Activated CD4-positive, alpha-beta T cell treated with anti-CD3 and anti-CD28 coated beads, Interleukin-2, Interleukin-4, amounts not matched to agents 100 ng/mL and 50 ng/mL, durations not matched to agents 16 hours and 8 hours (primary cell): ENCODE measurements around the gene CYTH3.
"Not testable (repeated sequence)": the region's sequence is repeated elsewhere in the genome, so short reads cannot be mapped to it uniquely, and the experiment has no call there.

Experiments used
- DNase-seq: peaks from one replicate; pipeline ENCODE4 v3.0.0-alpha.2; 2020; ENCODE audit warnings: low spot score

CYTH3 gene

DNA sequence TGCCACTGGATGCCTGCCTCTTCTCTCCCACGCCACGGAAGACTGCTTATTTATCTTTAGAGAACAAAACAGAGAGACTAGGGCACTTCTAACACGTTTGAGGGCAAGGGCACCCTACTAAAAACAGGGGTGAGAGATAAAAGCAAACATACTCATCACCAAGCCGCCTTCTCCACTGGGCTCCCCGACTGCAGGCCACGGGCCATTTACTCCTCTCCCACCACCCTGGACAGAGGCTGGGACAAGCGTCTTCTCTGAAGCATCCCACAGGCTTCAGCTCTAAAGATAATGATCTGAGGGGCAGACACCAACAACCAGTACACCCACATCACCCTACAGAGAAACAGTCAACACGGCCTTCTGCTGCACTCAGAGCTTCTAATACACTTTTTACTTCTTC lies 78.7 kb downstream of the CYTH3 start:
- no peak for DNase-seq

DNA sequence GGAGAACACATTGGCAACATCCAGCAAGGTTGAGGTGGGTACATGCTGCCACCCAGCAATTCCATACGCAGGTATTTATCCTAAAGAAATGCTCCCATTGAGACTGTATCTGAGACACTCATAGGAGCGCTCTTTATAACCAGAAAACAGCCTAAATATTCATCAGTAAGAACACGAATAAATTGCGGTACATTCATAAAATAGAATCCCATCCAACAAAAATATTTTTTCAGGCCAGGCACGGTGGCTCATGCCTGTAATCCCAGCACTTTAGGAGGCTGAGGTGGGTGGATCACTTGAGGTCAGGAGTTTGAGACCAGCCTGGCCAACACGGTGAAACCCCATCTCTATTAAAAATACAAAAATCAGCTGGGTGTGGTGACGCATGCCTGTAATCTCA lies 81.9 kb downstream of the CYTH3 start:
- not testable (repeated sequence) for DNase-seq

- no peak for DNase-seq
These were observed 84.0 kb downstream of the CYTH3 start for GRCh38 chr7:6188389-6188788.

DNA sequence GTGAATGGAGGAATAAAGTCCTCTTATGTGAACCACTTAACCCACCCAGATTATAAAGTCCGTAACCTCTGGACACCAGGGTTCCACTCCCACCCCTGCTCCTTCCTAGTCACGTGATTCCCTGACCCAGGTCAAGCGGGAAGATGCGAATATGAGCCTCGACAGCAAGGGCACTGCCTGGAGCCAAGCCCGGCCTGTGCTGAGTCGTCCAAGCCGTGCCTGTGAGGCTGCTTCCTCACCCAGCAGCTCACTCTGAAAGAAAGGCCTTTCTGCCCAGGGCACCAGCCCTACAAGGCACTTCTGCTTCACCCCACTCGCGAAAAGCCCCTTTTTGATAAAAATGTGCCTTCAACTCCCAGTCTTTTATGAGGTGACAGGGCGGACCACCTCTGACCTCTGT lies 85.8 kb downstream of the CYTH3 start:
- no peak for DNase-seq

- DNase-seq, result no peak
These were observed 89.4 kb downstream of the CYTH3 start for GRCh38 chr7:6182993-6183392.

DNA sequence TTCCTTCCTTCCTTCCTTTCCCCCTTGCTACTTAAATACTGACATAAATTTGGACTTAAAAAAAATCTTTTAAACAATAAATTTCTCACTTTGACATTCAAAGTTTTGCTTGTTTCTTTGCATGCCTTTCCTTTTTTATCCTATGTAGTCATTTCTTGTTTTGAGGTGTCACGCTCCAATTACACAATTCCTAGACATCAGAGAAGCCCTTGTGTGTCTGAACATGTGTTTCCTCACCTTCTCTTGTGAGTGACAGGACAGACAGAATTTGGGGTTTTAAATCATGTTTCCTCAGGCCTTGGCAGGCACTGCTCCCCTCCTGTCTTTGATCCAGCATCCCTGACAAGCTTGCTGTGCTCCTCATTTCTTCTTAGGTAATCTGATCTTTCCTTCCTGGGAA lies 91.3 kb downstream of the CYTH3 start:
- no peak for DNase-seq

- no peak for DNase-seq
These were observed 92.1 kb downstream of the CYTH3 start for GRCh38 chr7:6180344-6180725.

DNA sequence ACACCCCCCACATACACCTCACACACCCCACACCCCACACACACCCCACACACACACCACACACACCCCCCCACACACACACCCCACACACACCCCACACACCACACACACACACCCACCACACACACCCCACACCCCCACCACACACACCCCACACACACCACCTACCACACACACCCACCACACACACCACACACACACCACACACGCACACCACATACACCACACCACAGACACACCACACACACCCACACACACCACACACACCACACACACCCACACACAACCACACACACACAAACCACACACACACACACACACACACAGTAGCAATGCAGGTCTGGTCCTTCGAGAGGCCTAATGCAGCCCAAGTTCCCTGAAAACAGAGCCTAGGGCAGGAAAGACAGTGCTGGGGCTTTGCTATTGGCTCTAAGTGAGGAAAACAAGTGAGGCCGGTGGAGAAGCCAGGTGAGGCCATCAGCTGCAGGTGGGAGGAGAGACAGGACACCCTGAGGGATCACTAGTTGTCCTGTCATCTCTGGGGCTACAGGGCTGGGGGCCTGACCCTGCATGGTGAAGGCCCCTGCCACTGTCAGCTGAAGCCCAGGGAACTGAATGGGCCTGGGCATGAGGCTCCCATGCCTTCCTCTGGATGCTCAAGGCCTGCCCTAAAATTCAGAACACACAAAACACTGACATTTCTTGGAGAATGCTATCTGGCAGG lies 92.6 kb downstream of the CYTH3 start:
- DNase-seq, result no peak

DNA sequence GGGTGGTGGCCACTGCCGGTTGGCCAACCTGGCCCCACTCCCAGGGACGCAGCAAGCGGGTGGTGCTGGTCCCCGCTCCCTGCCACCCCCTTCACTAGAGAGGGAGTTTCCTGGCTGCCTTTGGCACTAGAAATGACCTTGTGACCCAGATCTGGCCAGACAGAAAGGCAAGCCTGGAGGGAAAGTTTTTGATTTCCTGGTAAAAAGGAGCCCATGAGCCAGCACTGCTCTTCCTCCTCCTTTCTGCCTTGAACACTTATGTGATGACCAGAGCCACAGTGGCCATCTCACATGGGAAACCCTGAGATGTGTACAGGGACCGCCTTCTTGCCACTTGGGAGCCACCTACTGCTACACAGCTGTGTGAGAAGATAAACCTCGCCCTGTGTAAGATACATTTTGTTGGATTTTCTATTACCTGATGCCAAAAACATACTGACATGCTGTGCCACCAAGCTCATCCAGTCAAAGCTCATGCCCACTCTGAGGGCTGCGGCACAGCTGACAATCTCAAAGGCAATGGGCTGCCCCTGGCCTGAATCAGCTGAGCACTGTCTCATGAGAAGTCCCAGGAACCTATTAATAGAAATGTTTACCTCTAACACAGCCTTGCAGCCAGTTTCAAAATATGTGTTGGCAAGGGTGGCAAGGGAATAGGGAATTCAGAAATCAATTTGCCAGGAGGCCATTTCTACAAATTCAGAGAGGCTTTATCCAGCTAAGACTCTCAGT lies 94.0 kb downstream of the CYTH3 start:
- DNase-seq, result no peak

DNA sequence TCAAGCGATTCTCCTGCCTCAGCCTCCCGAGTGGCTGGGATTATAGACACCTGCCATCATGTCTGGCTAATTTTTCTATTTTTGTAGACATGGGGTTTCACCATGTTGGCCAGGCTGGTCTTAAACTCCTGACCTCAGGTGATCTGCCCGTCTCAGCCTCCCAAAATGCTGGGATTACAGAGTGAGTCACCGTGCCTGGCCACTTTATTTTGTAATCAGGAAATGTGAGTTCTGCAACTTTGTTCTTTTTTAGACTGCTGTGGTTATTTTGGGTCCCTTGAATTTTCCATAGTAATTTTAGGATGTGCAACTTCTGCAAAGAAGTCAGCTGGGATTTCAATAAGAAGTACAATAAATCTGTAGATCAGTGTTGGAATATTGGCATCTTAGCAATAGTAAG lies 96.8 kb downstream of the CYTH3 start:
- DNase-seq, result no peak

- DNase-seq, result no peak
These were observed 99.5 kb downstream of the CYTH3 start for GRCh38 chr7:6172910-6173295.

GRCh38 chr7:6172224-6172909 lies 100.1 kb downstream of the CYTH3 start:
- no peak for DNase-seq

DNA sequence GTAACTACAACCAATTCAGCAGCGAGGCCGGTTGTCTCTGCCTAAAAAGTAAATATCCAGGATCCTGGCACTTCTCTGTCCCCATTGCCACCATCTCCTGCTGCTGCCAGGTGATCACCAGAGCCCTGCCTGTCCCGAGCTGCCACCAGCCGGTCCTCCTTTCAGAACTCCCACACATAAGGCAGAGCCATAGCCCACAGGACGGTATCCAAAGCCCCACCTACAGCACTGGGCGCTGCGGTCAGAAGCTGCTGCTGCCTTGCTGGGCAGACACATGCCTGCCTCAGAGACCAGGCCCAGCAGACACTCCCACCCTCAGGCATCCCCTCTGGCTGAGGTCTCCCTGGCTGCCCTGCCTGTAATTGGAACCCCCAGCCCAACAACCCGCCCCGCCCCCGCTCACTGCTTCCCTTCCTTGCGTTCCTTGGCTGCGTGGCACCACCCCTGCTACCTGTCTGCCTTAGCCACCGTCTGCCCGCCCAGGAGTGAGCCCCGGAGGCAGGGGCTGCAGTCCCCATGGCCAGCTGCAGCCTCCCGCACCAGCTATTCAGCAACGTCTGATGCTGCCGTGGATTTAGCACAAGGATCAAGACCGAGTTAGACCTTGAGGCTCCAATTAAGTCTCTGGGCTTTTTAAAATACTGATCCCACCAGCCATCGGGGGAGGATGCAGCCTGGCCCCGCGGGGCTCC lies 100.7 kb downstream of the CYTH3 start:
- DNase-seq, result no peak

GRCh38 chr7:6170571-6171531 lies 101.6 kb downstream of the CYTH3 start:
- no peak for DNase-seq

GRCh38 chr7:6169805-6170520 lies 102.5 kb downstream of the CYTH3 start:
- no peak for DNase-seq

GRCh38 chr7:6168477-6168868 lies 104.0 kb downstream of the CYTH3 start:
- no peak for DNase-seq

- DNase-seq, result no peak
These were observed 104.6 kb downstream of the CYTH3 start for GRCh38 chr7:6167587-6168476.

GRCh38 chr7:6167004-6167551 lies 105.3 kb downstream of the CYTH3 start:
- no peak for DNase-seq

DNA sequence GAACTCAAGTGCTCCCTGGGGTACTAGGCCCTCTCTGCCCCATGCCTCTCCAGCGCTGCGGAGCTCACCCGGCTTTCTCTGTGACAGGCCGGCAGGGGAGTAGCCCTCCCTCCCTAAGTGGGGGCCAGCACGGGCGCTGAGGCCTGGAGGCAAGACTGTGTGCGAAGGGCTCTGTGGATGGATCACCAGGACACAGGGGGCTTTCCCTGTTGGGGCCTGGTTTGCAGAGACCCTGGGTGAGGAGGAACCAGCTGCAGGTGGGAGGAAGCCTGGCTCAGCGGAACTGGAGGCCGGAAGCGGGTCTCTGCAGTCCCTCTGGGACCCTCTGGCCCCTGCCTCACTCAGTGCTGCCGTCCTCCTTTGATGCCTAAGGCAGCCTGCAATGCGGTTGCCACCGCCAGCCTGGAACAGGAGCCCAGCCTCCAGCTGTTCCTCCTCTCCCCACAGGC lies 106.0 kb downstream of the CYTH3 start:
- DNase-seq, result no peak
